IMR-90 (cell line): ENCODE results near the gene CCL2. TPM values are rescaled to one million over a fixed set of nuclear protein-coding genes. Genes with fewer than 3 reads are reported as not detected.

Experiments
- ATAC-seq: fragments of 200-7000 bp; cut with Tn5 transposase; 2 replicates; pipeline ENCODE4 v1.9.1; 2020; ENCODE audit warnings: low read depth, mild to moderate bottlenecking, moderate library complexity
- BruUV-seq: library from RNA; stranded (reverse); fragments of 400-500 nt; replicated peaks from 2 replicates; lab custom pipeline; 2021; lab: Mats Ljungman, UMichigan
- CTCF ChIA-PET: fragments of 300-600 bp; formaldehyde crosslinking; extraction: SDS; loops from one replicate; lab custom pipeline; 2021; ENCODE audit warnings: antibody characterized with exemption; lab: Yijun Ruan, JAX
- POLR2A ChIA-PET: fragments of 300-600 bp; sonication (Branson Sonifier 250); formaldehyde crosslinking; loops from one replicate; lab custom pipeline; 2022; ENCODE audit warnings: antibody characterized with exemption; ENCODE audit not compliant: unreplicated experiment; lab: Charles Lee
- DNase-seq: peaks from one replicate; pipeline ENCODE4 v3.0.0; 2013
- H2AFZ ChIP-seq: replicated peaks from 2 replicates; pipeline ENCODE3; 2013; ENCODE audit warnings: low read length, mild to moderate bottlenecking; ENCODE audit not compliant: poor library complexity
- H2AK5ac ChIP-seq: 2 replicates; pipeline ENCODE4 v1.6.1; 2013; ENCODE audit warnings: low read depth, low read length, inconsistent platforms
- H2AK9ac ChIP-seq: replicated peaks from 2 replicates; pipeline ENCODE3; 2013; ENCODE audit warnings: mild to moderate bottlenecking, low read depth, low read length, moderate library complexity; ENCODE audit not compliant: poor library complexity
- H2BK120ac ChIP-seq: 2 replicates; pipeline ENCODE4 v1.6.1; 2013; ENCODE audit warnings: low read depth, low read length, inconsistent platforms
- H2BK15ac ChIP-seq: 3 replicates; pipeline ENCODE4 v1.6.1; 2013; ENCODE audit warnings: low read depth, low read length, inconsistent platforms
- H2BK20ac ChIP-seq: 2 replicates; pipeline ENCODE4 v1.6.1; 2013; ENCODE audit warnings: low read depth, mild to moderate bottlenecking, inconsistent platforms, low read length, moderate library complexity
- H2BK5ac ChIP-seq: 2 replicates; pipeline ENCODE4 v1.6.1; 2013; ENCODE audit warnings: mild to moderate bottlenecking, low read depth, low read length, inconsistent platforms; ENCODE audit not compliant: poor library complexity, severe bottlenecking
- H3K14ac ChIP-seq: replicated peaks from 2 replicates; pipeline ENCODE4 v1.6.1; 2013; ENCODE audit warnings: low read depth, low read length, inconsistent platforms
- H3K18ac ChIP-seq: 2 replicates; pipeline ENCODE4 v1.6.1; 2013; ENCODE audit warnings: low read depth, low read length, control low read depth
- H3K23ac ChIP-seq: 2 replicates; pipeline ENCODE4 v1.6.1; 2013; ENCODE audit warnings: low read depth, low read length, inconsistent platforms
- H3K27ac ChIP-seq: 2 replicates; pipeline ENCODE4 v1.5.1; 2013; ENCODE audit warnings: mild to moderate bottlenecking, control low read depth, low read length; ENCODE audit not compliant: insufficient read depth
- H3K27me3 ChIP-seq: 2 replicates; pipeline ENCODE4 v1.6.1; 2013; ENCODE audit warnings: low read length; ENCODE audit not compliant: control insufficient read depth, insufficient read depth
- H3K36me3 ChIP-seq: 2 replicates; pipeline ENCODE4 v1.6.1; 2013; ENCODE audit warnings: low read length, mixed read lengths; ENCODE audit not compliant: control insufficient read depth, insufficient read depth
- H3K4ac ChIP-seq: 2 replicates; pipeline ENCODE4 v1.6.1; 2013; ENCODE audit warnings: low read depth, low read length, inconsistent platforms
- H3K4me1 ChIP-seq: 2 replicates; pipeline ENCODE4 v1.6.1; 2013; ENCODE audit warnings: low read length, mixed read lengths; ENCODE audit not compliant: control insufficient read depth, insufficient read depth
- H3K4me2 ChIP-seq: 2 replicates; pipeline ENCODE4 v1.6.1; 2013; ENCODE audit warnings: low read depth, mild to moderate bottlenecking, control low read depth, low read length, moderate library complexity
- H3K4me3 ChIP-seq: 2 replicates; pipeline ENCODE4 v1.5.1; 2013; ENCODE audit warnings: low read depth, mild to moderate bottlenecking, control low read depth, low read length, moderate library complexity; ENCODE audit not compliant: insufficient read depth
- H3K56ac ChIP-seq: 2 replicates; pipeline ENCODE4 v1.6.1; 2013; ENCODE audit warnings: low read length, inconsistent platforms; ENCODE audit not compliant: insufficient read depth; ENCODE audit errors: extremely low read depth
- H3K79me1 ChIP-seq, 2 experiments: 2 replicates each; pipeline ENCODE4 v1.6.1; 2013; ENCODE audit warnings: low read length in 2 of 2, inconsistent platforms in 1 of 2, low read depth in 1 of 2
- H3K9ac ChIP-seq: 2 replicates; pipeline ENCODE4 v1.6.1; 2013; ENCODE audit warnings: low read depth, low read length, control low read depth
- H3K9me1 ChIP-seq: 2 replicates; pipeline ENCODE4 v1.6.1; 2013; ENCODE audit warnings: low read length, inconsistent platforms; ENCODE audit not compliant: insufficient read depth
- H3K9me3 ChIP-seq: 2 replicates; pipeline ENCODE4 v1.6.1; 2013; ENCODE audit warnings: low read length; ENCODE audit not compliant: control insufficient read depth, insufficient read depth
- H4K20me1 ChIP-seq: 2 replicates; pipeline ENCODE4 v1.6.1; 2013; ENCODE audit warnings: low read length, inconsistent platforms; ENCODE audit not compliant: insufficient read depth
- H4K5ac ChIP-seq: 2 replicates; pipeline ENCODE4 v1.6.1; 2013; ENCODE audit warnings: mild to moderate bottlenecking, low read depth, low read length, control low read depth
- H4K8ac ChIP-seq, 2 experiments: 2 replicates each; pipeline ENCODE4 v1.6.1; 2013; ENCODE audit warnings: low read depth in 2 of 2, low read length in 2 of 2, control low read depth in 1 of 2, inconsistent platforms in 1 of 2
- H4K91ac ChIP-seq: 2 replicates; pipeline ENCODE4 v1.6.1; 2013; ENCODE audit warnings: low read depth, low read length, inconsistent platforms; ENCODE audit not compliant: insufficient read depth
- CHD1 ChIP-seq: IDR thresholded peaks from 2 replicates; pipeline ENCODE4 v1.6.1; 2012; ENCODE audit warnings: low read depth, low read length, improper control_type of control experiment
- MAFK ChIP-seq: IDR thresholded peaks from 2 replicates; pipeline ENCODE4 v1.6.1; 2012; ENCODE audit warnings: low read depth, low read length, improper control_type of control experiment
- NFE2L2 ChIP-seq: fragments of 150-350 bp; IDR thresholded peaks from 2 replicates; pipeline ENCODE4 v1.6.1; 2016; ENCODE audit warnings: low read depth, mild to moderate bottlenecking, low read length
- WGBS, 2 experiments: methylation state at CpG; one replicate each; pipeline versions ENCODE4 v1.1.5 to v1.1.7; 2013; ENCODE audit warnings: missing lambda C conversion rate in 2 of 2; ENCODE audit not compliant: insufficient read length in 1 of 2; ENCODE audit errors: extremely low coverage in 2 of 2; 5-methylcytosine and 5-hydroxymethylcytosine counted together
- dilution Hi-C: fragments of 300-500 bp; cut with HindIII; formaldehyde crosslinking; loops from one replicate; pipeline ENCODE4 v1.14.3; 2018; ENCODE audit warnings: low sequenced_read_pairs; ENCODE audit not compliant: unreplicated experiment
- in situ Hi-C: fragments of 300-500 bp; cut with MboI; formaldehyde crosslinking; loops from 3 replicates; pipeline ENCODE4 v1.14.3; 2019; ENCODE audit warnings: low sequenced_read_pairs, inconsistent platforms, mixed read lengths
- intact Hi-C: fragments of 100-400 bp; cut with micrococcal nuclease; formaldehyde crosslinking; loops from 2 replicates; pipeline ENCODE4 v1.10.0; 2022
- polyA plus RNA-seq, 3 experiments: library from polyadenylated mRNA; depleted of rRNA; stranded (reverse); fragments of >200 nt; gene quantifications; 2 replicates each; pipeline ENCODE4 v1.2.3, GENCODE V29; 2012; ENCODE audit warnings: low replicate concordance in 1 of 3
- total RNA-seq: library from RNA; depleted of rRNA; stranded (reverse); fragments of >200 nt; gene quantifications from 2 replicates; pipeline ENCODE4 v1.2.3, GENCODE V29; 2012

CCL2 gene
- total and polyA plus RNA-seq, 2 of the 4 experiments (the other 2 are of a cell fraction), result 103 to 206 TPM

DNA sequence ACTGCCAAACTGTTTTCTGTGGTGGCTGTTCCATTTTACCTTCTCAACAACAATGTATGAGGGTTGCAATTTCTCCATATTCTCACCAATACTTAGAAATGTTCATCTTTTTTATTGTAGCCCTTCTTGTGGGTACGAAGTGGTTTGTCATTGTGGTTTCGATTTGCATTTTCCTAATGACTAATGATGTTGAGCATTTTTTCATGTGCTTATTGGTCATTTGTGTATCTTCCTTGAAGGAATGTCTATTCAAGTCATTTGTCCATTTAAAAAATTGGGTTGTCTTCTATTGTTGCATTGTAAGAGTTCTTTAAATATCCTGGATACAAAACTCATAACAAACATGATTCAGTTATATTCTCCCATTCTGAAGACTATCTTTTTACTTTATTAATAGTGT, 47.5 kb upstream of the CCL2 start:
- peaks cover 2% of the 10 kb centered on the region; the same call in 1 of the 2 replicates for H3K9me3 ChIP-seq
- in situ Hi-C loops (loop anchor here (10.0 kb wide), 1 partner anchor 67 kb away; the partner anchor contains the start of gene CCL7), intact Hi-C loops (no loop called here), dilution Hi-C loops (no loop called here)
- no peaks in the 10 kb centered on the region for H3K36me3 ChIP-seq
- H2BK120ac ChIP-seq, result no peak overlapping the region
- CTCF ChIA-PET, result interaction anchor here (0.6 kb wide), 2 partner anchors 10 to 1340 kb away, joined by 3 to 5 read pairs; no protein-coding TSS in a partner anchor
- no peak overlapping the region for H2AK9ac ChIP-seq
- no peaks in the 10 kb centered on the region for H3K27me3 ChIP-seq
- ATAC-seq (no peak), DNase-seq (no peak)
- H4K91ac ChIP-seq, result no peak overlapping the region
- no TSS peak for BruUV-seq
- no peak overlapping the region; the same call in 1 of the 2 replicates for H3K4me2 ChIP-seq
- no peak overlapping the region for H2BK5ac ChIP-seq
- H3K9me1 ChIP-seq, result no peaks in the 10 kb centered on the region; the same call in 1 of the 2 replicates
- no peak overlapping the region for H3K4ac ChIP-seq
- H3K18ac ChIP-seq, result no peak overlapping the region
- no peaks in the 10 kb centered on the region for H3K79me1 ChIP-seq
- WGBS, 2 experiments, result no CpG with 5 or more reads among the region's 2 CpGs
- H3K4me1 ChIP-seq, result no peaks in the 10 kb centered on the region
- no peak for TF ChIP-seq NFE2L2
- TF ChIP-seq CHD1, result no peak
- no peak for TF ChIP-seq MAFK
- H3K27ac ChIP-seq, result no peak overlapping the region
- no peak overlapping the region for H2BK20ac ChIP-seq
- no peak overlapping the region for H3K9ac ChIP-seq
- H2BK15ac ChIP-seq, result no peak overlapping the region
- no peak overlapping the region for H4K8ac ChIP-seq
- H3K56ac ChIP-seq, result no peak overlapping the region
- POLR2A ChIA-PET, result no interaction called here
- no peak overlapping the region for H2AK5ac ChIP-seq
- H2AFZ ChIP-seq, result no peak overlapping the region
- no peak overlapping the region for H3K4me3 ChIP-seq
- no peak overlapping the region for H3K23ac ChIP-seq
- H3K14ac ChIP-seq, result no peak overlapping the region
- H4K5ac ChIP-seq, result no peak overlapping the region
- no peaks in the 10 kb centered on the region for H4K20me1 ChIP-seq
